ENCODE results near the gene SNRPB.

Gene SNRPB

GRCh38 chr20:2462484-2462883 lies 8.1 kb downstream of the SNRPB start:
- no peaks in the 10 kb centered on the region for H3K9me3 Mint-ChIP-seq
- CTCF ChIA-PET = no interaction called here
- H3K4me1 Mint-ChIP-seq = peaks cover 6% of the 10 kb centered on the region
- H3K4me3 Mint-ChIP-seq = no peak overlapping the region
- no peak for DNase-seq
- H3K36me3 Mint-ChIP-seq = peaks cover 69% of the 10 kb centered on the region
- no peaks in the 10 kb centered on the region for H3K27me3 Mint-ChIP-seq
- H3K27ac Mint-ChIP-seq = no peak overlapping the region

DNA sequence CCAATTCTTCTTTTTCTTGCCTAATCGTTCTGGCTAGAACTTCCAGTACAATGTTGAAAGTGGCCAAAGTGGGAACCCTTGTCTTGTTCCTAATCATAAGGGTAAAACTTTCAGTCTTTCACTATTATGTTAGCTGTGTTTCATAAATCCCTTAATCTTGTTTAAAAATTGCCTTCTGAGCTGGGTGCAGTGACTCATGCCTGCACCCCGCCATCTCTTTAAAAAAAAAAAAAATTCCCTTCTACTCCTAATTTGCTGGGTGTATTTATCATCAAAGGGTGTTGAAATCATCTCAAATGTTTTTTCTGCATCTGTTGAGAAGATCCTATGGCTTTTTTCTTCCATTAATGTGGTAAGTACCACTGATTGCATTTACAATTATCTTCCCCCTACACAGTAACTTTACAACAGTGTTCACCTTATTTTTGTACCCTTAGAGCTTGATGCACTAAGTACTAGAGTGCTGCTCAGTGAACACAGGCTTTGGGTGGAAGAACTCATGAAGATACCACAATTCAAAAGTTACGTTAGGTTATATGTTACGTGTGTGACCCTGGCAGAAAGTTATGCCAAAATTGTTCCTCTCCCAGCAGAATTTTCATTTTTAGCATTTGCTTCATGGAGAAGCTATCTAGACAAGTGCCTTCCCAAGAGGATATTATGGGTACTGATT lies 9.7 kb downstream of the SNRPB start:
- H3K4me1 Mint-ChIP-seq = no peaks in the 10 kb centered on the region
- H3K36me3 Mint-ChIP-seq = peaks cover 59% of the 10 kb centered on the region
- no peak for DNase-seq
- H3K27ac Mint-ChIP-seq = no peak overlapping the region
- H3K9me3 Mint-ChIP-seq = no peaks in the 10 kb centered on the region
- no peak overlapping the region for H3K4me3 Mint-ChIP-seq
- no peaks in the 10 kb centered on the region for H3K27me3 Mint-ChIP-seq
- CTCF ChIA-PET = interaction anchor here (1.1 to 1.2 kb wide), 2 partner anchors 61 to 110 kb away, joined by 3 read pairs; no protein-coding TSS in a partner anchor

- DNase-seq = no peak
- peaks cover 52% of the 10 kb centered on the region for H3K36me3 Mint-ChIP-seq
- no peaks in the 10 kb centered on the region for H3K4me1 Mint-ChIP-seq
- no peaks in the 10 kb centered on the region for H3K27me3 Mint-ChIP-seq
- CTCF ChIA-PET = interaction anchor here (0.7 to 1.2 kb wide), 2 partner anchors 62 to 110 kb away, joined by 3 to 4 read pairs; no protein-coding TSS in a partner anchor
- H3K27ac Mint-ChIP-seq = no peak overlapping the region
- H3K9me3 Mint-ChIP-seq = no peaks in the 10 kb centered on the region
- no peak overlapping the region for H3K4me3 Mint-ChIP-seq
Observed at GRCh38 chr20:2459981-2460751, 10.4 kb downstream of the SNRPB start.

DNA sequence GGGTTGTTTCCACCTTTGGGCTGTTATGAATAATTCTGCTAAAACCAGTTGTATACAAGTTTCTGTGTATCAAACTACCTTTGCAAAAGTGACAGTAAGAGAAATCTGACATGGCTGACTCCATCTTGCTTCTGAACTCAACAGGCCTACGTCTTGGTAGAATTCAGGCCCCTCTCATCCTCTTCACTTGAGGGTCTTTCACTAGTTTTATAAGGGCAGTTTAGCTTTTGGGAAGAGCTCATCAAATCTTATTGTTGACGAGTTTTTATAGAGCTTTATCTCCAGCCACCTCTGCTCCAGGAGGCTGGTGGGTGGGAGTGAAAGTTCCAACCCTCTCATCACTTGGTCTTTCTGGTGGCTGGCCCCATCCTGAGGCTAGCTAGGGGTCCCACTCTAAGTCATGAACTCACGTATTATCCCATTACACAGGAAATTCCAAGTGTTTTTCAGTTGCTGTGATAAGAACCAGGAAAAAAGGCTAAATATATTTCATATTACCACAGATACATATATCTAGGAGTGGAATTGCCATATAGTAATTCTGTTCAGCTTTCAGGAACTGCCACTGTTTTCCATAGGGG lies 11.6 kb downstream of the SNRPB start:
- CTCF ChIA-PET = interaction anchor here (0.6 to 1.6 kb wide), 2 partner anchors 215 to 252 kb away, joined by 3 to 7 read pairs; no protein-coding TSS in a partner anchor
- peaks cover 48% of the 10 kb centered on the region for H3K36me3 Mint-ChIP-seq
- no peak for DNase-seq
- H3K9me3 Mint-ChIP-seq = no peaks in the 10 kb centered on the region
- no peak overlapping the region for H3K4me3 Mint-ChIP-seq
- H3K27ac Mint-ChIP-seq = no peak overlapping the region
- H3K27me3 Mint-ChIP-seq = no peaks in the 10 kb centered on the region
- no peaks in the 10 kb centered on the region for H3K4me1 Mint-ChIP-seq

- CTCF ChIA-PET = interaction anchor here (0.6 to 1.9 kb wide), 5 partner anchors 68 to 377 kb away, joined by 3 to 7 read pairs (median 3); no protein-coding TSS in a partner anchor
- peaks cover 21% of the 10 kb centered on the region for H3K36me3 Mint-ChIP-seq
- no peaks in the 10 kb centered on the region for H3K9me3 Mint-ChIP-seq
- no peak for DNase-seq
- no peaks in the 10 kb centered on the region for H3K4me1 Mint-ChIP-seq
- no peak overlapping the region for H3K27ac Mint-ChIP-seq
- H3K27me3 Mint-ChIP-seq = peaks cover 3% of the 10 kb centered on the region
- H3K4me3 Mint-ChIP-seq = no peak overlapping the region
Observed at GRCh38 chr20:2455771-2456497, 14.7 kb downstream of the SNRPB start.

DNA sequence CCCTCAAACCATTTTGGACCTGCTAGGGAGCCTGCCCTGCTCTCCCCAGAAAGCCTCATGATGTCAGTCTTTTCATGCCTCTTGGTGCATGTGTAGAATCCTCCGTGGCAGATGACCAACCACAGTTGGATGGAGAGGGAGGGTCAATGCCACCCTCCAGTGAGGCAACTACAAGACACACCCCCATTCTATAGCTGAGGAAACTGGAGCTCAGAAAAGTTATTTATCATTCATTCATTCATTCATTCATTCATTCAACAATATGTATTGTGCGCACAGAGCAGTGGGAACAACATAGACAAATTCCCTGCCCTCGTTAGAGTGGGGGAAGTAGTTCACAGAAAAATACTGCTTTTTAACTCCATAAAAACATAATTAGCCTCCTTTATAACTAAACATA lies 16.8 kb downstream of the SNRPB start:
- CTCF ChIA-PET = interaction anchor here (2.3 to 3.1 kb wide), 3 partner anchors 13 to 246 kb away, joined by 7 to 33 read pairs (median 26); no protein-coding TSS in a partner anchor
- Mint-ChIP-seq H3K36me3 (peaks cover 4% of the 10 kb centered on the region), H3K9me3 (no peaks in the 10 kb centered on the region), H3K27ac (no peak overlapping the region), H3K4me3 (no peak overlapping the region), H3K27me3 (peaks cover 3% of the 10 kb centered on the region), H3K4me1 (peaks cover 4% of the 10 kb centered on the region)
- DNase-seq = no peak

GRCh38 chr20:2451939-2452732 lies 18.5 kb downstream of the SNRPB start:
- peak; percentile 80 for DNase-seq
- Mint-ChIP-seq H3K9me3 (no peaks in the 10 kb centered on the region), H3K4me3 (no peak overlapping the region), H3K27me3 (peaks cover 7% of the 10 kb centered on the region), H3K36me3 (peaks cover 2% of the 10 kb centered on the region), H3K4me1 (peaks cover 4% of the 10 kb centered on the region), H3K27ac (no peak overlapping the region)
- CTCF ChIA-PET = interaction anchor here (0.6 to 3.1 kb wide), 18 partner anchors 13 to 446 kb away, joined by 3 to 33 read pairs (median 6); partner anchors contain the start of gene SNRPB

DNA sequence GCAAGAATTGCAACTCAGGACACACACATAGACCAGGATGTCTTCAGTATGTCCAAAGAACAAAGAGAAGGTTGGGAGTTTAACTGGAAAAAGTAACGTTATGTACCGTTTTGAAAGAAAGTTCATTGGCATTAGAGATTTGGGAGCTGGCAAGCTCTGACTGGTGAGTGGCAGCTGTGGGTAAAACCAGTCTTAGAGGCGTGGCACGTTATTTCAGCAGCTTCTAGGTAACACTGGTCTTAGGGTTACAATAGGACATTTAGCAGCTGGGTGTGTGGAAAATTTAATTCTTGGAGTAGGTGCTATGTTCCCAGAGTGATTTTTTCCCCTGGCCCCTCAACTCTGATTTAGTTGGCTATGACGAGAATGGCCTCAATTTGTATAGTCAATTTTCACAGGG lies 19.2 kb downstream of the SNRPB start:
- DNase-seq = no peak
- no peak overlapping the region for H3K4me3 Mint-ChIP-seq
- no peaks in the 10 kb centered on the region for H3K9me3 Mint-ChIP-seq
- peaks cover 4% of the 10 kb centered on the region for H3K4me1 Mint-ChIP-seq
- peaks cover 7% of the 10 kb centered on the region for H3K27me3 Mint-ChIP-seq
- CTCF ChIA-PET = interaction anchor here (0.7 to 3.1 kb wide), 13 partner anchors 12 to 445 kb away, joined by 3 to 33 read pairs (median 6); partner anchors contain the start of gene SNRPB
- H3K36me3 Mint-ChIP-seq = peaks cover 2% of the 10 kb centered on the region
- H3K27ac Mint-ChIP-seq = no peak overlapping the region

DNA sequence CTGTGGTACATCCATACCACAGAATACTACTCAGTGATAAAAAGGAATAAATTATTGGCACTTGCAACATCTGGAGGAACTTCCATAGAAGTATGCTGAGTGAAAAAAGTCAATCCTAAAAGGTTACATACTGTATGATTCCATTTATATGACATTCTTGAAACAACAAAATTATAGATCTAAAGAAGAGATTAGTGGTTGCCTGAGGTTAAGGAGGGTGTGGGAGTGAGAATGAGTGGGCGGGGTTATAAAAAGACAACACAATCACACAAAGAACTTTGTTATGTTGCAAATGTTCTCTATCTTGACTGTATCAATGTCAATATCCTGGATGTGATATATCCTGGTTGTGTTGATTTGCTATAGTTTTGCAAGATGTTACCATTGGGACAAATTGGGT lies 21.2 kb downstream of the SNRPB start:
- Mint-ChIP-seq H3K27ac (no peak overlapping the region), H3K4me1 (peaks cover 4% of the 10 kb centered on the region), H3K4me3 (no peak overlapping the region), H3K36me3 (no peaks in the 10 kb centered on the region), H3K27me3 (peaks cover 7% of the 10 kb centered on the region), H3K9me3 (no peaks in the 10 kb centered on the region)
- CTCF ChIA-PET = interaction anchor here (1.6 to 2.6 kb wide), 2 partner anchors 13 to 242 kb away, joined by 6 to 8 read pairs; no protein-coding TSS in a partner anchor
- DNase-seq = no peak

GRCh38 chr20:2446845-2447244 lies 23.7 kb downstream of the SNRPB start:
- Mint-ChIP-seq H3K4me1 (peaks cover 4% of the 10 kb centered on the region), H3K9me3 (no peaks in the 10 kb centered on the region), H3K36me3 (no peaks in the 10 kb centered on the region), H3K4me3 (no peak overlapping the region), H3K27me3 (peaks cover 4% of the 10 kb centered on the region), H3K27ac (no peak overlapping the region)
- no peak for DNase-seq
- CTCF ChIA-PET = no interaction called here

- Mint-ChIP-seq H3K9me3 (no peaks in the 10 kb centered on the region), H3K36me3 (no peaks in the 10 kb centered on the region), H3K4me3 (no peak overlapping the region), H3K27me3 (peaks cover 25% of the 10 kb centered on the region), H3K4me1 (no peaks in the 10 kb centered on the region), H3K27ac (no peak overlapping the region)
- DNase-seq = no peak
- CTCF ChIA-PET = no interaction called here
Observed at GRCh38 chr20:2431185-2431584, 39.4 kb downstream of the SNRPB start.

DNA sequence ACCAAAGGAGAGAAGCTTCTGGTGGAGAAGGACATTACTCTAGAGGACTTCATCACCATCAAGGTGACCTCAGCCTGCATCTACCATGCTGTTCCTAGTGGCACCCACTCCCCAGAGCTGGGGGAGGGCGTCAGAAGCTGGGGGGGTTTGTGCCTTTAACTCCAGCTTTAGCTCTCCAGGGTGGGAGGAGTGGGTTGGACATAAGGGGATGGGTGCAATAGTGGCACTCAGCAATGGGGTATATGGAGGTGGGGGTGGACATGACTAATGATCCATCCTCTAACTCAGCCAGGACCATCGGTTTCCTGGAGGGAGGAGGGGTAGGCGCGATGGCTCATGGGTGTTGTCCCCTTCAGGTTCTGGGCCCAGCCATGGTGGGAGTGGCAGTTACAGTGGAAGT lies 40.1 kb downstream of the SNRPB start:
- Mint-ChIP-seq H3K9me3 (no peaks in the 10 kb centered on the region), H3K27ac (no peak overlapping the region), H3K4me1 (no peaks in the 10 kb centered on the region), H3K4me3 (no peak overlapping the region), H3K27me3 (peaks cover 21% of the 10 kb centered on the region), H3K36me3 (no peaks in the 10 kb centered on the region)
- DNase-seq = no peak
- CTCF ChIA-PET = interaction anchor here (1.3 kb wide), 1 partner anchor 10 kb away, joined by 3 read pairs; no protein-coding TSS in a partner anchor

GRCh38 chr20:2429051-2429450 lies 41.5 kb downstream of the SNRPB start:
- DNase-seq = no peak
- Mint-ChIP-seq H3K27me3 (peaks cover 24% of the 10 kb centered on the region), H3K36me3 (no peaks in the 10 kb centered on the region), H3K4me1 (no peaks in the 10 kb centered on the region), H3K9me3 (no peaks in the 10 kb centered on the region), H3K27ac (no peak overlapping the region), H3K4me3 (no peak overlapping the region)
- CTCF ChIA-PET = no interaction called here
